ENCODE data around the gene GPR65. TPM values are rescaled to one million over a fixed set of nuclear protein-coding genes. Genes with fewer than 3 reads are reported as not detected.

GPR65 gene
- total and polyA plus RNA-seq, 3 donors from 2014 or later = 0.08 to 0.96 (median 0.31) TPM

GRCh38 chr14:88030892-88031291 is 26.0 kb downstream of the GPR65 start:
- no peak for DNase-seq
- WGBS, 2 donors = 77 to 80% methylated on average over 1 of the region's 1 CpG
- no peak for TF ChIP-seq POLR2A (IDR thresholded peaks at IDR 0.05)
- Histone ChIP-seq H3K27me3 (no peaks in the 10 kb centered on the region), H3K9me3 (no peaks in the 10 kb centered on the region), H3K27ac (no peak overlapping the region), H3K36me3 (ENCODE audit: low read depth, missing control alignments) (no peaks in the 10 kb centered on the region), H3K4me3 (no peak overlapping the region), H3K4me1 (no peaks in the 10 kb centered on the region)
- intact Hi-C loops (cut with DNase I; ENCODE audit: low total_unique reads) = no loop called here

GRCh38 chr14:88032373-88032772 is 27.4 kb downstream of the GPR65 start:
- intact Hi-C loops (cut with DNase I; ENCODE audit: low total_unique reads) = no loop called here
- Histone ChIP-seq H3K27ac (no peak overlapping the region), H3K4me1 (no peaks in the 10 kb centered on the region), H3K4me3 (no peak overlapping the region), H3K9me3 (no peaks in the 10 kb centered on the region), H3K36me3 (ENCODE audit: low read depth, missing control alignments) (no peaks in the 10 kb centered on the region), H3K27me3 (no peaks in the 10 kb centered on the region)
- DNase-seq = no peak
- WGBS, 2 donors = 92 to 98% methylated on average over 1 of the region's 1 CpG
- TF ChIP-seq CTCF (IDR thresholded peaks at IDR 0.05) (no peak), POLR2A (IDR thresholded peaks at IDR 0.05) (no peak)

- TF ChIP-seq CTCF (IDR thresholded peaks at IDR 0.05) = no peak
- TF ChIP-seq POLR2A (IDR thresholded peaks at IDR 0.05) = no peak
- Histone ChIP-seq H3K27me3 (no peaks in the 10 kb centered on the region), H3K9me3 (no peaks in the 10 kb centered on the region), H3K36me3 (ENCODE audit: low read depth, missing control alignments) (no peaks in the 10 kb centered on the region), H3K27ac (no peak overlapping the region), H3K4me1 (no peaks in the 10 kb centered on the region), H3K4me3 (no peak overlapping the region)
- intact Hi-C loops (cut with DNase I; ENCODE audit: low total_unique reads) = no loop called here
- no peak for DNase-seq
- 46 to 51% methylated on average over 2 of the region's 2 CpGs for WGBS, 2 donors
These were observed 29.1 kb downstream of the GPR65 start for GRCh38 chr14:88034076-88034475.

- intact Hi-C loops (cut with DNase I; ENCODE audit: low total_unique reads) = no loop called here
- TF ChIP-seq POLR2A (IDR thresholded peaks at IDR 0.05) (no peak), CTCF (IDR thresholded peaks at IDR 0.05) (no peak)
- Histone ChIP-seq H3K4me1 (no peaks in the 10 kb centered on the region), H3K4me3 (no peak overlapping the region), H3K9me3 (no peaks in the 10 kb centered on the region), H3K27ac (no peak overlapping the region), H3K27me3 (no peaks in the 10 kb centered on the region), H3K36me3 (ENCODE audit: low read depth, missing control alignments) (no peaks in the 10 kb centered on the region)
- DNase-seq = no peak
- WGBS, 2 donors = 66 to 79% methylated on average over 2 of the region's 2 CpGs
These were observed 31.5 kb downstream of the GPR65 start for GRCh38 chr14:88036422-88036821.

- no peak overlapping the region for H3K27ac ChIP-seq
- no peaks in the 10 kb centered on the region for H3K27me3 ChIP-seq
- H3K4me3 ChIP-seq = no peak overlapping the region
- no peaks in the 10 kb centered on the region for H3K9me3 ChIP-seq
- DNase-seq = no peak
- 85 to 94% methylated on average over 1 of the region's 1 CpG for WGBS, 2 donors
- H3K4me1 ChIP-seq = no peaks in the 10 kb centered on the region
- TF ChIP-seq CTCF (IDR thresholded peaks at IDR 0.05) (no peak), POLR2A (IDR thresholded peaks at IDR 0.05) (no peak)
- intact Hi-C loops (cut with DNase I; ENCODE audit: low total_unique reads) = no loop called here
- H3K36me3 ChIP-seq (ENCODE audit: low read depth, missing control alignments) = no peaks in the 10 kb centered on the region
These were observed 32.4 kb downstream of the GPR65 start for GRCh38 chr14:88037325-88037724.
